NCI-H1694 (cell line): Measurements from ENCODE around the gene C22orf15.

Source experiments
- DNase-seq: peaks from one replicate; lab custom pipeline; 2025; lab: John Stamatoyannopoulos, UW

The C22orf15 gene

GRCh38 chr22:23787600-23787896 is 24.8 kb downstream of the C22orf15 start:
- no peak for DNase-seq

DNA sequence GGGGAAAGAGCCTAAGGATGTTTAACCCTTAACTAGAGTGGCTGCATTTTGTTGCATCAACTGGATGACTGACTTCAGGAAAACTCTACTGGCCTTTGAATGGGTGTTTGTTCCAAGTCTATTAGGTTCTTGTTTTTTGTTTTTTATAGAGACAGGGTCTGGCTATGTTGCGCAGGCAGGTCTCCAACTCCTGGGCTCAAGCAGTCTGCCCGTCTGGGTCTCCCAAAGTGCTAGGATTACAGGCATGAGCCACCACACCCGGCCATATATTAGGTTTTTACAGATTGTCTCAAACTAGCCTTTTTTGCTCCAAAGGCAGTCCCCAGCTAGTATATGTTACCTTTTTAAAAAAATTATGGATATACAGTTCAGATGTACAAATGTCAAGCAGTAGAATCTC is 25.1 kb downstream of the C22orf15 start:
- DNase-seq, result no peak

DNA sequence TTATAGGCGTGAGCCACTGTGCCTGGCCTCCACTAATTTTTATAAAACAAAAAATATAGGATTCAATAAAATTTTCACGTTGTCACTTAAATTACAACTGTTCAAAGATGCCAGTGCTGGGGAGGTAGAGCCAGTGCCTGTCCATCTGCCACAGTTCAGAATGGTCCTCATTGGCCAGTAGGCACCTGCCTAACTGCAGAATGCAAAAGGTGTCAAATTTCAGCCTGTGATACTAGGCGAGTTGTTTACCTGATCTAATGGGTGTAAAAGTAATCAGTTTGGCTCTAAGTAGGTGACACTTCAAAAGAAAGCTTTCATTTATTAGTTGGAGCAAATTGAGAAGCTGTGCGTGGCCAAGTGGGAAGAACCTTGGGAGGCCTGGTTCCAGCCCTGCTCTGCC is 26.3 kb downstream of the C22orf15 start:
- no peak for DNase-seq

GRCh38 chr22:23789638-23790037 is 26.8 kb downstream of the C22orf15 start:
- no peak for DNase-seq

DNA sequence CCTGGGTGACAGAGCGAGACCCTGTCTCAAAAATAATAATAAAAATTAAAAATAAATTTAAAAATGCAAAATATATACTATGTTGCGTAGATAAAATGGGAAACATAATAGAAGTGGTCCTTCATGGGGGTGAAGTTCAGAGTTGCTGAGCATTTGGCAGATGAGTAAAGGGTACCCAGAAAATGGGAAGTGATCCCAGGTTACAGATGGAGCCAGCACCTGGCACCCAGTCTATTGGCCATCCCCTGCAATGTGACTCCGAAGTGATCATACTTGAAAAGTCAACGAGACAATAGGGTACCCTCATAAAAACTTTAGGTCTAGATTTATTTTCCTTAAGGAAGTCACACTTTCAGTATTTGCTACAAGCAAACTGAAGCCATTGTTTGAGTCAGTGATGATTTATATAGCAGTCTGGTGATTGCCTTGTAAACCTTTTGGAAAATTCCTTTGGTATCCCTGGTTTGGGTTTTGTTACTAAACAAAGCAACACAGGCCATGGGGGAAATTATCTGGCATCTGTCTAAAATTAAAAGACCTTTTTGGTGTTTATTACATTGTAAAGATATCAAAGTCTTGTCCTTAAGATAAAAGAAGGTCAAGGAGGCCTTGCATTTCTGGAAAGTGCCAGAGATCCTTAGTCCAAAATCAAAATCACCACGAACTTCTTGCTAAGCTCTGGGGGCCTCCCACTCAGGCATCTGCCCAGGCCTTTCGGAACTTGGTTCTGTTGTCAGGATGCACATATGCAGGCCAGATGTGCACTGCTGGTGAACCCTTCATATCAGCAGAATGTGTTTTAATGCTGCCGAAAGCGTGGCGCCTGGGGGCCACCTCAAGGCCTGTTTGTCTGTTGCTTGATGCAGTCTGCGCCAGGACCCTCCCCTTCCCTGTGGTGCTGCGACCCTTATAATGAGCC is 28.3 kb downstream of the C22orf15 start:
- DNase-seq, result no peak

DNA sequence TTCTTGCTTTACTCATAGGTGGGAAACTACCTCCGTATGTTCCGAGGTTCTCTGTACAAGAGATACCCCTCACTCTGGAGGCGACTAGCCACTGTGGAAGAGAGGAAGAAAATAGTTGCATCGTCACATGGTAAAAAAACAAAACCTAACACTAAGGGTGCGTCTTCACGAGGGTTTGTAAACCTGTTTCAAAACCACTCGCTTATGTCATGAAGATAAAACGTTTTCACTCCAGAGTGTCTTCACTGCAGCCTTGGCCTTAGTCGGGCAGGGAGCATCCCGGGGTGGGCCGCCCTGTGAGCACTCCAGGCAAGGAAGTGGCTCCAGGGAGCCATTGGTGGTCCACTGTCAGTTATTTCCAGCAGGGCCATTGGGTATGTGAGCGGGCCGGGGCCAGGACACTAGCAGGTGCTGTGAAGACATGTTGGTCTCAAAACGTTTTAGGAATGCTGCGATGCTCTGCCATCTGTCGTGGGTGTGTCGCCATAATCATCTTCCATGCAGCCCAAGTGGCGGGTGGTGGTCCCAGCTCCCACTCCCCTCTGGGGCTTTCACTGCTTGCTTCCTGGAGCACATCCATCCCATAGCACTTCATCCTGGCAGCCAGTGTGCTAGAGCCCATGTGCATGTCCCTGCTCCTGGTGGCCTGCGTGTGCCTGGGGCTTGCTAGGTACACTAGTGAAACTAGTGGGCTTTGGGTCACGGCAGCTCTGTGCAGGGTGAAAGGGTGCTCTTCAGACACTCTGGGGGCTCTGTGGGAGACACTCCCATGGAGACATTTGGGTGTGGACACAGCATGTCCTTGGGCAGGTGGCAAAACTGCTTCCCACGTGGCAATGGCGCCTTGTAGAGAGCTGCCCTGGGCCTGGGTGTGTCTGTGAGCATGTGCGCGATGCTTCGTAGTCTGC is 29.2 kb downstream of the C22orf15 start:
- DNase-seq, result no peak

DNA sequence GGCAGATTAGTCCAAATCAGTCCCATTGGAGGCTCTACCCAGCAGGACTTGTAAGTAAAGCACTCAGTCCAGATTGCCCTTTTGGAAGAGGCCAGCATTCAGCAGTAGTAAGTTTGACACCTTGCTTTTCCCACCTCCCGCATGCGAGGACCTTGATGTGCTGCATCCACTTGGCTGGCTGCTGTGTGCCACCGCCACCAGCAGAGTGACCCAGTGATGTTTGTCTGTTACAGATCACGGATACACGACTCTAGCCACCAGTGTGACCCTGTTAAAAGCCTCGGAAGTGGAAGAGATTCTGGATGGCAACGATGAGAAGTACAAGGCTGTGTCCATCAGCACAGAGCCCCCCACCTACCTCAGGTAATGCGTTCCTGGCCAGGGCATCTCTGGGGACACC is 30.5 kb downstream of the C22orf15 start:
- DNase-seq, result no peak

- DNase-seq, result no peak
Measured at GRCh38 chr22:23796461-23796860, 33.7 kb downstream of the C22orf15 start.

GRCh38 chr22:23800297-23801237 is 37.8 kb downstream of the C22orf15 start:
- no peak for DNase-seq

GRCh38 chr22:23801238-23801821 is 38.5 kb downstream of the C22orf15 start:
- DNase-seq, result no peak

DNA sequence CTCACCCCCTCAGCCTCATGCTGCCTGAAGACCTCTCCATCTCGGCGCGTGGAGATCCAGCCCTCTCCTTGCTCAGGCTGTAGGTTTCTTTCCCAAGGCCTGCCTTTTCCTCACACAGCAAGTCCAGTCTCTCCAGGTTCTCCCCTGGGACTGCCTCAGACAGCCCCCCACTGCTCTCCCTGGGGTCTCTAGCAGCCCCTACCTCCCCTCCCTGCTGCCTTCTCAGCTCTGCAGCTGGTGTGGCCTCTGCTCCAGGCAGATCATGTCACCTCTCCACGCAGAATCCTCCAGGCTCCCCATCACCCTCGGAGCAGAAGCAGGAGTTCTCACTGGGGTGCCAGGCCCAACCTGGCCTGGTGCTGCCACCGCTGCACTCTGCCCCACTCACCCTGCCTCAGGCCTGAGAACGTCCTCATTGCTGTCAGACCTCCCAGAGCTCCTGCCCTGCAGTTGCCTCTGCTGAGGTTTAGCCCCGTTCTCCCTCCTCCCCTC is 39.1 kb downstream of the C22orf15 start:
- no peak for DNase-seq

GRCh38 chr22:23803001-23803819 is 40.4 kb downstream of the C22orf15 start:
- DNase-seq, result no peak

- DNase-seq, result no peak
Measured at GRCh38 chr22:23804781-23805291, 42.0 kb downstream of the C22orf15 start.

- DNase-seq, result no peak
Measured at GRCh38 chr22:23806837-23807236, 44.0 kb downstream of the C22orf15 start.

- no peak for DNase-seq
Measured at GRCh38 chr22:23812378-23812777, 49.6 kb downstream of the C22orf15 start.
